Measurements from ENCODE around the gene MED13L.

GRCh38 chr12:116308647-116309046, 31.2 kb upstream of the MED13L start:
- no peak for TF ChIP-seq CTCF (conservative IDR thresholded peaks at IDR 0.05 in 1 of 2, IDR thresholded peaks at IDR 0.05 in 1 of 2; ENCODE audit: extremely low read depth in 1 of 2, insufficient read depth in 1 of 2, low read depth in 1 of 2, low read length in 2 of 2)
- TF ChIP-seq EZH2 (IDR thresholded peaks at IDR 0.05; ENCODE audit: borderline replicate concordance, low read length), result no peak
